Stomach (tissue), 4 donors: ENCODE measurements around the gene RTTN.

Source experiments
- EP300 ChIP-seq: sonication (generic); formaldehyde crosslinking; IDR thresholded peaks from one replicate; pipeline ENCODE4 v1.6.1; 2017; ENCODE audit warnings: antibody characterized with exemption
- POLR2A ChIP-seq, 4 donors: fragments of 450-650 bp; IDR thresholded peaks; one replicate each; pipeline ENCODE4 v1.6.1; 2016; ENCODE audit warnings: antibody characterized with exemption in 4 of 4, control low read depth in 2 of 4, mild to moderate bottlenecking in 1 of 4, moderate library complexity in 1 of 4
- POLR2AphosphoS5 ChIP-seq, 3 donors: sonication (generic); formaldehyde crosslinking; IDR thresholded peaks; one replicate each; pipeline ENCODE4 v1.6.1; 2016; ENCODE audit warnings: antibody characterized with exemption in 3 of 3
- TF ChIP-seq, protein P1 (sequence below), 7 experiments: fragments of 450-650 bp in 4 of 7; fragments of 200-600 bp in 3 of 7; sonication (generic) in 3 of 7; IDR thresholded peaks; one replicate each; pipeline ENCODE4 v1.5.1; 2016 to 2019; ENCODE audit warnings: antibody characterized with exemption in 7 of 7, control low read depth in 2 of 7, mild to moderate bottlenecking in 1 of 7

DNA sequence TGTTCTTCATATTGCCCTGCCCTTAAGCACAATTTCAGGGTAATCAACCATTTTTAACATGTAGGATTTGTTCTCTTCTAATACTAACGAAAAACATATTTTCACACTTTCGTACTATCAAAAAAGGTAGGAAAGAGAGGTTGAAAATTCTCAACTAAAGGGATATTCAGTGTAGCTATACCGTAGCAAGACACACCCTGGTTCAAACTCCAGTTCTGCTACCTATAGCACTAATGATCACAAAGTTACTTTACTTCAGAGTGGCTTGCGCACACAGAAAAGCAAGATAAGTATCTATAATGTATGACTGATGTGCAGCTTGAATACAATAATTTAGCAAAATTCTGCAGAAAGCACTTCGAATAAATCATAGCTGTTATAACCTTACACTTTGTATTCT is 132.1 kb downstream of the RTTN start:
- TF ChIP-seq, protein P1, sequence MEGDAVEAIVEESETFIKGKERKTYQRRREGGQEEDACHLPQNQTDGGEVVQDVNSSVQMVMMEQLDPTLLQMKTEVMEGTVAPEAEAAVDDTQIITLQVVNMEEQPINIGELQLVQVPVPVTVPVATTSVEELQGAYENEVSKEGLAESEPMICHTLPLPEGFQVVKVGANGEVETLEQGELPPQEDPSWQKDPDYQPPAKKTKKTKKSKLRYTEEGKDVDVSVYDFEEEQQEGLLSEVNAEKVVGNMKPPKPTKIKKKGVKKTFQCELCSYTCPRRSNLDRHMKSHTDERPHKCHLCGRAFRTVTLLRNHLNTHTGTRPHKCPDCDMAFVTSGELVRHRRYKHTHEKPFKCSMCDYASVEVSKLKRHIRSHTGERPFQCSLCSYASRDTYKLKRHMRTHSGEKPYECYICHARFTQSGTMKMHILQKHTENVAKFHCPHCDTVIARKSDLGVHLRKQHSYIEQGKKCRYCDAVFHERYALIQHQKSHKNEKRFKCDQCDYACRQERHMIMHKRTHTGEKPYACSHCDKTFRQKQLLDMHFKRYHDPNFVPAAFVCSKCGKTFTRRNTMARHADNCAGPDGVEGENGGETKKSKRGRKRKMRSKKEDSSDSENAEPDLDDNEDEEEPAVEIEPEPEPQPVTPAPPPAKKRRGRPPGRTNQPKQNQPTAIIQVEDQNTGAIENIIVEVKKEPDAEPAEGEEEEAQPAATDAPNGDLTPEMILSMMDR (IDR thresholded peaks at IDR 0.05), result no peak
- TF ChIP-seq POLR2A (IDR thresholded peaks at IDR 0.05) (no peak), EP300 (no peak), POLR2AphosphoS5 (IDR thresholded peaks at IDR 0.05) (no peak)
